LNCaP clone FGC (cell line): ENCODE results near the gene ADAT3.

Experiments used
- DNase-seq: peaks from one replicate; pipeline ENCODE4 v3.0.0-alpha.2; 2011; ENCODE audit warnings: low read depth
- H3K4me3 ChIP-seq: 2 replicates; pipeline ENCODE4 v1.5.1; 2011; ENCODE audit warnings: mild to moderate bottlenecking, low read depth, low read length, control low read depth
- CTCF ChIP-seq: IDR thresholded peaks from 2 replicates; pipeline ENCODE4 v1.5.1; 2012; ENCODE audit warnings: mild to moderate bottlenecking; ENCODE audit not compliant: control insufficient read depth, insufficient read depth; ENCODE audit errors: extremely low read depth

The ADAT3 gene

DNA sequence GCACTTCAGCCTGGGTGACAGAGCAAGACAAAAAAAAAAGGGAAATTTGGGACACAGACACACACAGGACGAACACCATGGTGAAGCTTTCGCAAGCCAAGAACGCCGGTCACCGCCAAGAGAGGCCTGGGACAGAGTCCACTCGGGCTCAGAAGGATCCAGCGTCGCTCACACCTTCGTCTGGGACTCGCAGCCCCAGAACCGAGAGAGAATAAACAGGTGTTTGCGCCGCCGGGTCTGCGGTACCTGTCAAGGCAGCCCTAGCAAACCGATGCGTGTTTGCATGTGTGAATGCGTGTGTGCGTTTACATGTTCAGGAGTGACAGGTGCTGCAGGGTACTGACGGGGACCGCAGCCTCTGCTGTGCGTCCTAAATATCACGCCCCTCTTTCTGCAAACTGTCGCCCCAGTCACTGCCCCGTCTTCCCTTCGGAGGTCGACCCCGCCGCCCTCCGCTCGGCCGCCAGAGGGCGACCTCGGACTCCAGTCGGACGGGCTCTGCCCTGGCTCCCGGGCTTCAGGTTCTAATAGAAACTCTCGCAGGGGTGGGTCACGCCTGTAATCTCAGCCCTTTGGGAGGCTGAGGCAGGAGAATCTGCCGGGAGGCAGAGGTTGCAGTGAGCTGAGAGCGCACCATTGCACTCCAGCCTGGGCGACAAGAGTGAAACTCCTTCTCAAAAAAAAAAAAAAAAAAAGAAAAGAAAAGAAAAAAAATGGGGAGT, 24.0 kb downstream of the ADAT3 start:
- peak overlapping the region; percentile 37 for H3K4me3 ChIP-seq
- no peak for DNase-seq
- peak; percentile 83 for TF ChIP-seq CTCF

- DNase-seq = no peak
- no peak overlapping the region for H3K4me3 ChIP-seq
- TF ChIP-seq CTCF = no peak
Measured at GRCh38 chr19:1931445-1931844, 26.2 kb downstream of the ADAT3 start.

DNA sequence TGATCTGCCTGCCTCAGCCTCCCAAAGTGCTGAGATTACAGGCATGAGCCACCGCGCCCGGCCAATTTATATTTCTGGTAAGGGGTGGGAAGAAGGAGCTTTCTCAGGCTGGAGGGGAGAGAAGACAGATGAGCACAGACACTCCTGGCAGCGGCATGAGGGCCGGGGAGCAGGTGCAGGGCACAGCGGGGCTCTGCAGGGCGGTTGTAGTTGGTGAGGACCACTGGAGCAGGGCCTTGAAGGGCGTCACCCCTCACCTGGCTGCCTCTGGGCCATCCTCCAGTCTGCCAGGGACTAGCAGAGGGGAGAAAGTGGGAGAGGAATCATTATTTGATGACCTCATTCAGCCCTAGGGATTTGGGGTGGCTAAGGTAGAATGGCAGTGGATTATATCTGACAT, 27.2 kb downstream of the ADAT3 start:
- no peak for DNase-seq
- H3K4me3 ChIP-seq = no peak overlapping the region
- TF ChIP-seq CTCF = no peak

DNA sequence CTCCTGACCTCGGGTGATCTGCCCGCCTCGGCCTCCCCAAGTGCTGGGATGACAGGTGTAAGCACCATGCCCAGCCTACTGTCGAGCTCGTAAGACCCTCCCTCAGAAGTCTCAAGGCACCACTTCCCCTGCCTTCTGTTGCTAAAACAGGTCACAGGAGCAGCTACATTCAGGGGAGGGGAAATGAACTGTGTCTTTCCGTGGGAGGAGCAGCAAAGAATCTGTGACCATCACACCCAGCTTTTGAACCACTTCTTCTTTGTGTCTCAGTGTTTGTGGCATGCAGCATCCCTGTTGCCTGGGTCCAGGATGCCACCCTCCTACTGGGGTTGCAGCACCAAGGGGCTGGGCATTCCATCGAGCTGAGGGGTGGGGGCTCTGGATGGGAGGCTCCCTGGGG, 28.0 kb downstream of the ADAT3 start:
- DNase-seq = no peak
- no peak overlapping the region for H3K4me3 ChIP-seq
- no peak for TF ChIP-seq CTCF

DNA sequence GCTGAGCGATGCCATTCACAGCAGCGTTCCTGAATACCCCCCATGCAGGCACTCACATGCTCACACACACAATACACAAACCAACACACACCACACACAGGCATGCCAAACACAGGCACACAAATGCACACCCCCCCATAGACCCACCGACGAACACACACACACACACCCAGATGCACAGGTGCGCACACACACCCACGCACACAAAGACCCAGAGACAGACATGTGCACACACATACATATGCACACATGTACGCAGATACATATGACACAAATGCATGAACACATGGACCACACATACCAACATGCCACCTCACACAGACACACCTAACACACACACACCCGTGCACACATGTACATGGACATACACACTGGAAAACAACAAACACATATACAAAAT, 28.7 kb downstream of the ADAT3 start:
- no peak for TF ChIP-seq CTCF
- DNase-seq = no peak
- no peak overlapping the region for H3K4me3 ChIP-seq

DNA sequence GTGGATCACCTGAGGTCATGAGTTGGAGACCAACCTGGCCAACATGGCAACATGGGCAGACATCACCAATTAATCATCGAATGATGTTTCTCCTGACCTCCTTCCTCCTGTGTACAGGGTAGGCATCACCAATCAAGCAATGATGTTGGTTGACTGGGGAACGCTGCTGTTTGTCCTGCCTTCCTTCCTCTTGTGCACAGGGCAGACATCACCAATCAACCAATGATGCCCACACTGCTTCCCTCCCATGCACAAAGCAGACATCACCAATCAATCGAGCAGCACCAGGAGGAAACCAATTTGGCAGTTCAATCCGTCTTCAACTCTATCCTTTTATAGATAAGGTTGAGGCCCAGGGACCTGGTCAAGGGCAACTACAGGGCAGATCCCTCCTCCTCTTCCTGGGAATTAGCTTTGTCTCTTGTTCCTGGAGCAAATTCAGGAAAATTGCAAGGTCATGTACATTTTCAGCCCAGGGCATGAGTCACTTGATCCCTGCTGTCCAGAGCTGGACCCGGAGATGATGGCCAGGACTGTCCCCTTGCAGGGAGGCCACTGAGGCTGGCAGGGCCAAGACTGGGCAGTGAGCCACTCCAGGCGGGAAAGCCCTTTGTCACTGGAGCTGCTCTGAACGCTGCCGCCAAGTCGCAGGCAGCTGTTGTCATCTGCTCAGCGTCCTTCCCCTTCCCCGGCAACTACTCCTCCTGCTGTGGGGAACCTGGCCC, 30.4 kb downstream of the ADAT3 start:
- H3K4me3 ChIP-seq = no peak overlapping the region
- DNase-seq = peak; percentile 58
- TF ChIP-seq CTCF = no peak
